Stimulated activated CD8-positive, alpha-beta memory T cell treated with anti-CD3 and anti-CD28 coated beads, Interleukin-2, amount 100 ng/mL, for 48 hours (primary cell): Measurements from ENCODE around the gene HCN3.

Experiments
- DNase-seq, 2 donors: peaks; one replicate each; pipeline ENCODE4 v3.0.0-alpha.2; 2020; ENCODE audit warnings: low read depth in 2 of 2

HCN3 gene

GRCh38 chr1:155254228-155254713 is 23.0 kb upstream of the HCN3 start:
- no peak for DNase-seq

- DNase-seq, result no peak
Measured at GRCh38 chr1:155254714-155255242, 22.5 kb upstream of the HCN3 start.

- DNase-seq, result peak; percentile 64 to 74
Measured at GRCh38 chr1:155255243-155256007, 21.8 kb upstream of the HCN3 start, which contains the start of gene ENTREP3. Gene ENTREP3 (minus strand): TSS chr1:155255483. CDS start chr1:155254877, 606 bp downstream.

- no peak for DNase-seq
Measured at GRCh38 chr1:155256058-155256852, 21.0 kb upstream of the HCN3 start.

- DNase-seq, result no peak
Measured at GRCh38 chr1:155260276-155260675, 17.0 kb upstream of the HCN3 start.

- no peak for DNase-seq
Measured at GRCh38 chr1:155261493-155261851, 15.8 kb upstream of the HCN3 start.

- DNase-seq, result peak; percentile 82 to 87
Measured at GRCh38 chr1:155261852-155262673, 15.2 kb upstream of the HCN3 start, which contains the start of gene SCAMP3. Gene SCAMP3 (minus strand): TSS chr1:155262360. CDS start chr1:155262151, 209 bp downstream.

- no peak for DNase-seq
Measured at GRCh38 chr1:155263067-155263466, 14.2 kb upstream of the HCN3 start.

GRCh38 chr1:155266553-155266952 is 10.7 kb upstream of the HCN3 start:
- no peak for DNase-seq

GRCh38 chr1:155267373-155267772 is 9.9 kb upstream of the HCN3 start:
- DNase-seq, result no peak

- no peak for DNase-seq
Measured at GRCh38 chr1:155268630-155269029, 8.6 kb upstream of the HCN3 start.

GRCh38 chr1:155269381-155269780 is 7.9 kb upstream of the HCN3 start:
- no peak for DNase-seq

- no peak for DNase-seq
Measured at GRCh38 chr1:155272466-155273342, 4.6 kb upstream of the HCN3 start.

GRCh38 chr1:155273343-155274245 is 3.7 kb upstream of the HCN3 start, which contains the start of gene CLK2:
Gene CLK2 (minus strand): TSS chr1:155273504. CDS start chr1:155270977, 2,527 bp downstream.
- DNase-seq, result peak; percentile 95 to 98

GRCh38 chr1:155277902-155278688 is 832 bp downstream of the HCN3 start:
- peak; percentile 56 to 76 for DNase-seq

GRCh38 chr1:155278689-155279160 is 1.5 kb downstream of the HCN3 start:
- DNase-seq, result no peak

GRCh38 chr1:155279268-155279667 is 2.0 kb downstream of the HCN3 start:
- no peak for DNase-seq

- DNase-seq, result no peak
Measured at GRCh38 chr1:155282488-155283091, 5.3 kb downstream of the HCN3 start.
